Activated CD4-positive, alpha-beta T cell treated with anti-CD3 and anti-CD28 coated beads, Interleukin-2, amount 50 U/mL, for 1 hour (primary cell): Measurements from ENCODE around the gene TAF1B.
A peak's percentile ranks its signal among the peaks of the same experiment; 100 is the strongest.

Source experiments
- DNase-seq: peaks from one replicate; pipeline ENCODE4 v3.0.0-alpha.2; 2020

The TAF1B gene

DNA sequence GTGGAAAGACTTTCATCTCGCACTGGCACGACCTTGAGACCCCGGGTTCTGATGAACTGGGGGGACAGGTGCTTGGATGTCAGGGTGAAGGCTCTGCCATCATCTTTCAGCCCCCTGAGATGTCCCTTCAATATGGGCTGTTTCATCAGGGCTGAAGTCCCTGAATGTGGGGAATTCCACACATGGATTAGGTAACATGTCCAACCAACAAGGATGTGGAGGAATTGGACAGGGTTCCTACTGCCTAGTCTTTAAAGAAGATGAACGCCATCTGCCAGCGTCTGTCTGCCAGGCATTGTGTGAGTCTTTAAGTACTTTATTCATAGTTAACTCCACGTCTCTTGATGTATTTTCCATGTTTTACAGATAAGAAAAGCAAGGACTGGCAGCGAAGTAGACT is 102.3 kb downstream of the TAF1B start:
- no peak for DNase-seq

DNA sequence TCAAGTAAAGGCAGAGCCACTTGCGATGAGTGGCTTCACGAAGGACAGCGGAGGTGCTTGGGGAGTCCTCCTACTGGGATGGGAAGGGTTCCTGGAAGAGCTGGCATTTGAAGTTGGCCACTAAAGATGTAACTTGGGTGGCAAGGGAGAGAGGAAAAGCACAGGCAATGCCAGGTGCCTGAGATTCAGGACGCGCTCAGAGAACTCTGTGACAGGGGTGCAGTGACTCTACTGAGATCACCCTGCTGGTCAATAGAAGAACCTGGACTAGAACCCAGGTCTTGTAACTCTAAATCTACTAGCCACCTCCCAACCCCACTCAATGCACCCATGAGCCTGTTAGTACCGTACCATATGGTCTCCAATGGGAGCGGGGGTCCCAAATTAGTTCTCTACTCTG is 102.8 kb downstream of the TAF1B start:
- no peak for DNase-seq

DNA sequence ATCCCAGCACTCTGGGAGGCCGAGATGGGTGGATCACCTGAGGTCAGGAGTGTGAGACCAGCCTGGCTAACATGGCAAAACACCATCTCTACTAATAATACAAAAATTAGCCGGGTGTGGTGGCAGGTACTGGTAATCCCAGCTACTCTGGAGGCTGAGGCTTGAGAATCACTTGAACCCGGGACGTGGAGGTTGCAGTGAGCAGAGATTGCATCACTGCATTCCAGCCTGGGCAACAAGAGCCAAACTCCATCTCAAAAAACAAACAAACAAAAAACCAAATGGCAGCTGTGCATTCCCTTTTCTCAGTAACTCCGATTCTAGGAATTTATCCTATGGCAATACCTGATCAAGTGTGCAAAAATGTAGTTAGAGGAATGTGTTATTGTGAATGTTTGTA is 103.5 kb downstream of the TAF1B start:
- DNase-seq: no peak

DNA sequence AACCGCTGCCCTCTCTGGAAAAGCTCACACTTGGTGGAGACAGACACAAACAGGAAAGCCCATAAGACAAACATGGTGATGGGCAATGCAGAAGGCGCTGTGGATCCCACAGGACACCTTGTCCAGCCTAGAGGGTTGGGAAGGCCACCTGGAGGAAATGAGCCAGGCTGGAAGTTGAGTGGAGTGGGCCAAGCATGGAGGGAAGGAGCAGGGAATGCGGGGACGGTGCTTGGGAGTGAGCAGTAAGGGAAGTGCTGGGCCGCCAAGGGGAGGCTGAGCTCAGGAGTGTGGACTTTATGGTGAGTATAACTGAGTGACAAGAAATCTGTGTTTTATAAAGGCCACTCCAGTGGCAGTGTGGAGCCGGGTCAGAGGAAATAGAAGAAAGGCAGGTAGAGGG is 105.4 kb downstream of the TAF1B start:
- no peak for DNase-seq

DNA sequence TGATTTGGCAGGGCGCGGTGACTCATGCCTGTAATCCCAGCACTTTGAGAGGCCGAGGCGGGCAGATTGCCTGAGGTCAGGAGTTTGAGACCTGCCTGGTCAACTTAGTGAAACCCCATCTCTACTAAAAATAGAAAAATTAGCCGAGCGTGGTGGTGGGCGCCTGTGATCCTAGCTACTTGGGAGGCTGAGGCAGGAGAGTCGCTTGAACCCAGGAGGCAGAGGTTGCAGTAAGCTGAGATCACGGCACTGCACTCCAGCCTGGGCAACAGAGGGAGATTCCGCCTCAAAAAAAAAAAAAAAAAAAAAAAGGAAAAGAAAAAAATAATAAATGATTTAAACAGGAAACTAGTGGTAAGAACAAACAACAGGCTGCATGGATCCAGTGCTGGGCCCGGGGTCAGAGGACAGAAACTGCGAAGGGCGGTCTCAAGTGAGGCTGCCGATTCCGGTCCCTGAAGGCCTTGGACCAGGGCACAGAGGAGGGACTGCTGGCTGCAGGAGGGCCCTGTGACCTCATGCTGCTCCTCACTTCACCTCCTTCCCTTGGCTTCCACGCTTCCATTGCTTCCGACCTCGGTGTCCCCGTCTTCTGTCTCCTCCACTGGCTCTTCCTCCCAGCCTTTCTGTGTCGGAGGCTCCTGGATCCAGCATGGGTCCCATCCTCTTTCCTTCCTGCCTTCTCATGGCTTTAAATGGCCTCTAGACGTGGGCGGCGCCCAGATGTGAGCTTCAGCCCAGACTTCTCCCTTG is 106.1 kb downstream of the TAF1B start:
- no peak for DNase-seq

DNA sequence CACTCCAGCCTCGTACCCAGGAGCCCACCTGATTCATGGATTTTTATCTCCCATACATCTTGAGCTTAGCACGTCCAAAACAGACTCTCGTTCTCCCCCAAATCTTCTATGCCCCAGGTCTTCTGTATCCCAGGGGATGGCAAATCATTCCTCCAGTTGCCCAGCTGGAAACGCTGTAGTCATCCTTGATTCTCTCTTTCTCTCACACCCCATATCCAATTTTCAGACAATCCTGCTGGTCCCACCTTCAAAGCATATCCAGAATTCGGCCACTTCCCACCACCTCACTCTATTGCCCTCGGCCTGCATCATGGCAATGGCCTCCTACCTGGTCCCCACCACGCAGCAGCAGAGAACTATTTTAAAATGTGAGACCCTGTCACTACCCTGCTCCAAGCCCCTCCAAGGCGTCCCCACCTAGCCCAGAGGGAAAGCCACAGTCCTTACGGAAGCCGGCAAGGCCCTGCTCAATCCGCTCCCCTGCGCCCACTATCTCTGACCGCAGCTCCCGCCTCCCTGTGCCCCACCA is 106.8 kb downstream of the TAF1B start:
- DNase-seq: no peak

DNA sequence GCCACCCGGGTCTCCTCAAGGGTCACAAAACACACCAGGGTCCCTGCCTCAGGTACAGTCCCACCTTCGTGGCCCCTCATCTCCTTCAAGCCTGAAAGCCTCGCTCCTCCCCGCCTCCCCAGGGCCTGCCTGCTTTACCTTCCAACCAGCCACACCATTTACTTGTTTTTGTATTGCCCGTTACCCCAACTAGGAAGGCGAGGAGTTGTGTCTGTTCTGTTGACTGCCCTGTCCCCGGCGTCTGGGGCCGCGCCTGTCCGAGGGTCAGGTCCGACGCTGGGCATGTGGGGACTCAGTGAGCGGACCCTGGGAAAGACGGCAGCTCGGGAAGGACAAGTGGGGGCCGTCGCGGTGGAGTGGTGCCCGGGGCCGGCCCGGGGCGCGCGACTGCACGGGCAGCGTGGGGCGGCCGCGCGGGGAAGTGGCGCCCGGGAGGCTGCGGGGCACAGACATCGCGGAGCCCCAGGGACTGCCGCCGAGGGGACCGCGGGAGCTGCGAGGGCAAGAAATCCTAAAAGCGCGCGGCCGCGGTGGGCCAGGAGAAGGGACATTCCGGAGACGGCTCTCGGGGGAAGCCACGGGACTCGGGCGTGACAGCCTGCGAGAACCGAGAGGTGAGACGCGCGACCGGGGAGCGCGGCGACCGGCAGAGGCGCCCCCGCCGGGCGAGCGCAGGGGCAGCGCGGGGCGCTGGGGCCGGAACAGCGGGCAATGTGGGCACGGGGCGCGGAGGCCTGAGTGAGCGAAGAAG is 107.4 kb downstream of the TAF1B start:
- peak; percentile 31 for DNase-seq

DNA sequence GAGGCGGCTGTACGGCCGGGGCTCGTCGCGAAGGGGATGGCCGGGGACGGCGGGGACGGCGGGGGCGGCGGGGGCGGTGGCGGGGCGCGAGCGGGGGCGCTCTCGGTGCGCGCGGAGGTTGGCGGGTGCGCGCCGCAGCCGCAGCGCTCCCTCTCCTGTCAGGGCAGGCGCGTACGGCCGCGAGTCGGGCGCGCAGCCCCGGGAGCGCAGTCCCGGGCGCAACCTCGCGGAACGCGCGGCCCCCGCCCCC is 107.9 kb downstream of the TAF1B start:
- no peak for DNase-seq

DNA sequence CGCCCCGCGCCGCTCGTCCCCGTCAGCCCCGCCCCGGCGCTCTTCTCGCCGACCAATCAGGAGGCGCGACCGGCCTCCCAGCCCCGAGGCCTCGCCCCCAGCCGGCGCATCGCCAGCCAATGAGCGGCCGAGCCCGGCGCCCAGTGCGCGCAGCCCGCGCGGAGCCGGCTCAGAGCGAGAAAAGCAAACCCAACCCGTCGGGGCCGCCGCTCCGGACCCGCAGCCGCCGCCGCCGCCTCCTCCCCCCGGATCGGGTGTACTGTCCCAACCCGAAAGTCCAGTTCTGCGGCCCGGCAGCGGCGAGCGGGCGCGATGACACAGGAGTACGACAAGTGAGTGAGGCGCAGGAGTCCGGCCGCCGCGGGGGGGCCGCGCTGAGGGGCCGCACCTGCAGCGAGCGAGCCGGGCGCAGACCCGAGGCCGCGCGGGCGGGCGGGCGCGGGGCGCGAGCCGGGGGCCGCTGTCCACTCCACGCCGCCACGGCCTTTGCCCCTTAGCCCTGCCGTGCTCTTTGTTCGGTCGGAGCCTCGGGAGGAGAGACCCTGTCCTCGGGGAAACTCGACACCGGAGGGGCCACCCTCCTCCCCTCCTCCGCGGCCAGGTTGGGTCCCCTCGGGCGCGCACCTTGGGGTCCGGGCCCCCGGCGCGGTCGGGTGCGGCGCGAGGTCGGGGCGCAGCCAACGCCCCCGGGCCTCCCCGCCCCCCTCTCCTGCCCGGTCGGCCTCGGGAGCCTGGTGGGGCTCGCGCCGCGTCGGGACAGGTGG is 108.4 kb downstream of the TAF1B start, which contains the start of gene GRHL1:
Gene GRHL1, plus strand, starts transcription at position 172 of the 764 bp plus-strand sequence. Its CDS starts 141 bp downstream, at position 313.
- DNase-seq: peak; percentile 89

DNA sequence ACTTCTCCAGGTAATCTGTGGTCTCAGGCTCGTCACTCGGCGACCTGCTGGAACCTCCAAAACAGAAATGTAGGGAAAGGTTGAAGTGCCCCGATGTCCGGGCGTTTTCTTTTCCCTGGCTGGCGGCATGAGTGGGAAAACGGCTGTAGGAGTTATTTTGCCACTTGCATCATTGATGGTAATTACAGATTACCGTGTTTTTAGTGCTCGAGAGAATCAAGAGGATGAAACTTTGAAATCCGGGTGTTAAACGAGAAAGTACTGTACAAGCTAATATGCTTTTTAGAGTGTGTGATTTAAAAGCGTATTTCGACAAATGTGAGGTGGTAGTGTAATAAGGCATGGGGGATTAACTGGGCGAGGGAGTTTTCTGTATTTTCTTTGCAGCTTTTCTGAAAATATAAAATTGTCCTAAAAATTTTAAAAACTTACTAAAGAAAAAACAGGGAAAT is 109.0 kb downstream of the TAF1B start:
- no peak for DNase-seq

DNA sequence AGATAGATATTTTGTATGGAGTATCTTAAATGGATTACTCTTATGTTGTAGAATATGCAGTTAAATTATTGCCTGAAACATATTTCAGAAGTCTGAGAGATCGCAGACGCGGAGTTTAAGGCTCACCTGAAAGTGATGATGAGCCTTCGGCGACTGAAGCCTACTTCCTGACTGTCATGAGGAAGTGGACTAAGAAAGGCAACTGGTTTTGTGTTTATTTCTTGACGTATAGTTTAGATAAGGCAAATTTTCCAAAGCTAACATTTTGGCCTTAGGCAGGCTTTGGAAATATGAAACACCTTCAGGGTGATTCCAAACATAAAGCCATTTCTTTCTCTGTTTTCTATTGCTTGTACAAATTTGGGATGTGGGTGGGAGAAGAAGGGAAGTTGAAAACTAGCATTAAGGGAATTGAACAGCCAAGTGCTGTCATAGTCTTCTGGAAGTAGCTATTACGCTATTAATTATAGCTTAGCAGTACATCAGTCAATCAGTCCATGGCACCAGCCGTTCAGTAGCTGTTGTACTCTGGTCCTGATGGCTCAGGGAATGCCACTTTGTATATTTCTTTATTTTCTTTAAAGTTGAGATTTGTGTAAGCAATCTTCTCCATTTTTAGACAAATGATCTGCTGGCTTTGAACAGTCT is 109.7 kb downstream of the TAF1B start:
- no peak for DNase-seq

DNA sequence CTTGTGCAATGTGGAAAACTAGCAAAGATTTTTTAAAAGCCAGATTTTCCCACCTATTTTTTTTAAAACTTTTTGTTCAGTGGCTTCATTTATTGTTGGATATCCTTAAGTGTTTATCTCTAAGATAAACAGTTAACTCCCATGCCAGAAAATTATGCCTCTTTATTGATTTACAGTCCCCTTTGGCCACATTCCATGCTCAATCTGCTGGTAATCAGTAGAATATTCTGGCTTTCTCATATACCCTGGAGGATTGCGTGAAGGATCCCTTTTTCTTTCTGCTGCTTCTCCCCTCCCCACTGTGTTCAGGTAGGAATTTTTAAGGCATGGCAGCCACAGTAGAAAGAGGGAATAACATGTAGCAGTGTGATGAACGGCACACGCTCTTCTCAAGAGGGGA is 110.9 kb downstream of the TAF1B start:
- no peak for DNase-seq

DNA sequence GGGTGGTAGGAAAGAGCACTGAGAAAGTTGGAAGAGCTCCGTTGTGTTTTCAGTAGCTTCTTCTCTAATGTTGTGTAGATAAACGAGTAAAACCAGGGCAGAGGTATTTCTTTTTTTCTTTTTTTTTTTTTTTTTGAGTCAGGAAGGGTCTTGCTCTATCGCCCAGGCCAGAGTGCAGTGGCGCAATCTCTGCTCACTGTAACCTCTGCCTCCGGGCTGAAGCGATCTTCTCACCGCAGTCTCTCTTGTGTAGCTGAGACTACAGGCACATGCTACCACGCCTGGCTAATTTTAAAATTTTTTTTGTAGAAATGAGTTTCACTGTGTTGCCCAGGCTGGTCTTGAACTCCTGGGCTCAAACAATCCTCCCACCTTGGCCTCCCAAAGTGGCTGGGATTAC is 114.8 kb downstream of the TAF1B start:
- DNase-seq: no peak

DNA sequence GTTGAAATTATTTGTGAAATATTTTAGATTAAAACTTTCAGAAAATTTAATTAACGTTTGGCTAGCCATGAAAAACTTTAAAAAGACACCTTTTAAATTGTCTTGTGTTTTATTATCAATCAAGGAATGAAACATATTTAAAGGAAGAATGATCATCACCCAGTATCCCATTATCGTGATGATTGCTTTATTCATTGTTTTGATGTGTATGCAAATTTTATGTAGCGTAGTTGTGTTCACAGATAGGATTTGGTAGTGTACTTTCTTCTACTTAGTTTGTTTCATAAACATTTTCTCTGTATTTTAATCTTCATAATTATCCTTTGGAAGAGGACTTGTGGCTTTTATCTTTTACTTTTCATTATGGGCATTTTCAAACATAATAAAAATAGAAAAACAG is 116.0 kb downstream of the TAF1B start:
- no peak for DNase-seq

DNA sequence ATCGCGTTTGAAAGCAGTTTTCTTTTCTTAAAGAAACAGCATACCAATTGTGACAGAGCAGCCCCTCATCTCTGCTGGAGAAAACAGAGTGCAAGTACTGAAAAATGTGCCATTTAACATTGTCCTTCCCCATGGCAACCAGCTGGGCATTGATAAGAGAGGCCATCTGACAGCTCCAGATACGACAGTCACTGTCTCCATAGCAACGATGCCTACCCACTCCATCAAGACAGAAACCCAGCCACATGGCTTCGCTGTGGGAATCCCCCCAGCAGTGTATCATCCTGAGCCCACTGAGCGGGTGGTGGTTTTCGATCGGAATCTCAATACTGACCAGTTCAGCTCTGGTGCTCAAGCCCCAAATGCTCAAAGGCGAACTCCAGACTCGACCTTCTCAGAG is 117.7 kb downstream of the TAF1B start:
- no peak for DNase-seq

DNA sequence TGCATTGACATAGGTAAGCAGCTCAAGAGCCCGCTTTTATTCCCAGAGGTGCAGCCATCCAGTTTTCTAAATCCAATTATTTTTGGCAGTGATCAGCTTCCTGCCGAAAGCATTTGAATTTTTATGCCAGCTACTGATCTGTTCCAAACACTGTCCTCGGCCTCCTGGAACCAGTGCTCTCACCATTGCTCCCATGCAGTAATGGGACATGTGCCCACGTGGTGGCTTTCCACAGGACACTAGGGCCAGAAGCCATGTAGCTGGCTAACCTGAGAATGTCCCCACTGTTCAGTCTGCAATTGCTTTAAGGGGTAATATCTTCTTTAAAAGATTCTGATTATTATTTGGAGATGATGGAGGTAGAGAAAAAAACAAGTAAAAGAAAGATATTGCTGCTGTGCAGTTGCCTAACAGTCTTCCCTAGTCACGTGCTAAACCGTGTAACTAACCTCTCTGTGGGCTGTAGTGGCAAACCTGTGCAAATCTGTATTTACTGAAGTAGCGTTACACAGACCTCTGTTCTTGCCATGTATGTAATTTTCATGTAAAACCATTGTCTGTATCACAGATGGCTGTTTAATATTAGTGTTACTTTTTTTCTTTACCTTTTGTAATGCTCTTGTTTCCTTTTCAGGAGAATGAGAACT is 121.2 kb downstream of the TAF1B start:
- no peak for DNase-seq

DNA sequence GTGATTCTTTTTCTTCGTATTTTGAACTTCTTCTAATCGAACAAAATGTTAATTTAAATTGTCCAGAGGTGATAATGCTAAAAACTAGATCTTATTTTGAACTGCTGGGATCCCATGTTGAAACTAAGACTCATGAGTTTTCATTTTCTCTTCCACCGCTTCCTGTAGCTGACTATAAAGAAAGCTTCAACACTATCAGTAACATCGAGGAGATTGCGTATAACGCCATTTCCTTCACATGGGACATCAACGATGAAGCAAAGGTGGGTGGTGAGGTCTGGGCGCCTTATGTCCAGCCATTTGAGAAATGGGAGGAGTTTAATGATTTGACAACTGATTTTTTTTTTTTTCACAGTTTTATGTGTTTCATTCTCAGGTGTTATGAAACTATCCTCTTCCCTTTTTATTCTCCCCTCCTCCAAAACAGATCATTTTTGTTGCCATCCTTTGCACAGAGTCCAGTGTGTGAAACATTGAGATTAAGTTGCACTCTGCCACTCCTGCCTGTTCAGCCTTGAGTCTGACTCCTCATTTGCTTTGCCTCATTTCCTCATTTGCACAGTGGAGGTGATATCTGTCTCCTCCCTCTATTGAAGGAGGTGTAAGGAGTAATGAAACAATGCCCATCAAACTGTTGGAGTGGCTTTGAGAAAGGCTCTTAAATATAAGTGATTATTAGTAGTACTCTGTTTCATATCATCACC is 122.0 kb downstream of the TAF1B start:
- no peak for DNase-seq

DNA sequence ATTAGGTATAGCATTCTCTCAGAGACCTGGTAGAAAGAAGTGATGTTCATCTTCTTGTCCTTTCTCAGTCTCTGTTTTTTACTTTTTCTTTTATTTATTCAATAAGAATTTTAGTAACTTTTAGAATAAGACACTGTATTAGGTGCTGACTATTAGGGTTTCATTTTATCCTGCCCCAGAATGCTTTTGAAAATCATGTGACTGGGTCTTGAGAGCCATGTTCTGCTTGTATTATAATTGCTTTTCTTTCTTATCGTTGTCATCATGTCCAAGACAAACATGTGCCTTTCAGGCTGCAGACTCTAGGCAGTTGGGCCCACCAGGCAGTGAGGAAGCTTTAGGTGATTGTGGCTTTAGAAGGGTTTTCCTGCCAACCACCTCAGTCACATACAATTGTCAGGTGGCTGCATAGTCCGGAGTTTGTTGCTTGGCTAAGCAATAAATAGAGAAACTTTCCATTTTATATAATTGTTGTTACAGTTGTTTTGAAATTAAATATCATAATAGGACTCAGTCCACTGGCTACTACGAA is 123.3 kb downstream of the TAF1B start:
- no peak for DNase-seq

DNA sequence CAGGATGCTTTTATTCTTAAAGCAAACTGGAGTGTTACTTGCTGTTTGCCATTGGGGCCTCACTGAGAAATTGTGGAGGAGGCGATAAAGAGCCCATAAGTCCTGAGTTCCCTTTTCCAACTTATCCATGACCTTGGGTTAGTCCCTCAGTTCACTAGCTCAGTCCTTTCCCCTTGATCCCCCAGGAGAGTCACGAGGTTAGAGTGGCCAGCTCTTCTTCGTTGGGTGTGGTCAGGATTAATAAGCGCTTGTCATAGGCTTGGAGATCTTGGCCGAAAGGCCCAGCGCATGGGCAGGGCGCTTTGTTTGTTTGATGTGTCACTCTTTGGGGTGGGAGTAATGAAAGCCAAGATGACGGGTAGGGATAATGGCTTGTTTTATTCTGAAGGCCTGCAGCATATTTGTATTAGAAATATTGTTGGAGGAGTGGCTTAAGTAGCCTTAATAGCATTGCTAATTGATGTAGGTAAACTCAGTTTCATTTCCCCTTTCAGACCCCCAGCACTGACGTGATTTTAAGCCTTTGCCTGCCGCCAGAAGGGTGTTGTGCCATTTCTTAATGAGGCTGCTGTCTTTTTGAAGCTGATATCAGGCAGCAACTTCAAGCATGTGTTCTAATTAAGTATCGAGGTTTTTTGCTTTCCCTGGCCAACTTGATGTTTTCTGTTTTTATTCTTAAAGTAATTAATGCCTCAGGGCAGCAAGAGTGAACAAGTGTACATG is 123.9 kb downstream of the TAF1B start:
- no peak for DNase-seq

DNA sequence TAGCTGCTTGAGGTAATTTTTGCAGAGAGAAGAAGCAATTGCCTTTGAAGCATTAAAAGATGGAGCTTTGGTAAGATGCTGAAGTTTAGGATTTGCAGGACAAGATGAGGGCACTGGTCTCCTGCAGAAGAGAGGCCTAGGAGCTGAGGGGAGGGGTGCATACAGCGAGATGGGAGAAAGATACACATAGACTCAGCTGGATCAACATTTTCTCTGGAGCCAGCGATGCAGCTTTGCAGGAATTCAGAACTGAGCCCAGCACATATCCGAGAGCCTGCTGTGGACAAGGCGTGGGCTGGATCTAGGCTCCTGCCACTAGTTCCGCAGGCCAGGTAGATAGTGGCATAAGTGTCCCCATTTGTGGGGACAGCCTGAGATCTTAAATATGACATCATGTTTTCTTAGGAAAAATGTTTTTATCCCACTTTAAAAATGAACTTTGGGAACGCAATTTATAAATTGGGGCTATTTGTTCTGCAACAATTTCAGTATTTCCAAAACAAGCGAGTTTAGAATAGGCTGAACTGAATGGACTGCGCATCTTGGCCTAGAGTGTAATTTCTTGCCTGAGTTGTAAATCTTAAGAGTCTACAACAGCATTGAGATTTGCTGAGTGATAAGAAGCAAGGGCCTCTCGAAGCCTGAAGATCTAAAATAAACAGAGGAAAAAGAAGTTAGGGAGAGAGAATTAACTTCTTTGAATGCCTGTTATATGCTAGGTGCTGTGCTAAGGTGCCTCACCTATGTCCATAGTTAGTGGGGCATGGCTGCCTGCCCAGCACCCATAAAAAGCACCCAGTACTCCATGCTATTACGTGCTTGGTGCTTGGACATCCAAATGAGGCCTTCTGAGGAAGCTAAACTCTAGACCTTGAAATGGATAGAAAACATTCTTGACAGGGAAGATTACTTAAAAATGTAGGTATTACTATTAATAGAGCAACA is 125.6 kb downstream of the TAF1B start:
- no peak for DNase-seq
